Glutamatergic neuron (in vitro differentiated cells): Measurements from ENCODE around the gene SETDB1. TPM values are rescaled to one million over a fixed set of nuclear protein-coding genes. Genes with fewer than 3 reads are reported as not detected.
"Not testable (repeated sequence)": the region's sequence is repeated elsewhere in the genome, so short reads cannot be mapped to it uniquely, and the experiment has no call there.

ENCODE experiments used
- DNase-seq: peaks from one replicate; pipeline ENCODE4 v3.0.0; 2022
- H3K27ac Mint-ChIP-seq: one replicate; pipeline ENCODE4 v1.8.0; 2020; ENCODE audit warnings: mild to moderate bottlenecking, mixed read lengths, inconsistent platforms; ENCODE audit not compliant: unreplicated experiment
- H3K27me3 Mint-ChIP-seq: one replicate; pipeline ENCODE4 v1.8.0; 2020; ENCODE audit warnings: mild to moderate bottlenecking, moderate library complexity, mixed read lengths, inconsistent platforms; ENCODE audit not compliant: unreplicated experiment
- H3K36me3 Mint-ChIP-seq: one replicate; pipeline ENCODE4 v1.8.0; 2020; ENCODE audit warnings: mild to moderate bottlenecking, mixed read lengths, inconsistent platforms; ENCODE audit not compliant: unreplicated experiment
- H3K4me1 Mint-ChIP-seq: one replicate; pipeline ENCODE4 v1.8.0; 2020; ENCODE audit warnings: mild to moderate bottlenecking, low read depth, mixed read lengths, inconsistent platforms; ENCODE audit not compliant: unreplicated experiment
- H3K4me3 Mint-ChIP-seq: one replicate; pipeline ENCODE4 v1.8.0; 2020; ENCODE audit warnings: mild to moderate bottlenecking, mixed read lengths, inconsistent platforms; ENCODE audit not compliant: unreplicated experiment
- H3K9me3 Mint-ChIP-seq: one replicate; pipeline ENCODE4 v1.8.0; 2020; ENCODE audit warnings: mild to moderate bottlenecking, moderate library complexity, mixed read lengths, inconsistent platforms; ENCODE audit not compliant: unreplicated experiment
- long read RNA-seq: library from polyadenylated mRNA; unstranded; transcript quantifications from one replicate; pipeline ENCODE4 v2.0.0, GENCODE V29; 2020; ENCODE audit not compliant: unreplicated experiment
- total RNA-seq: library from RNA; stranded (reverse); fragmentation: NEBNext Ultra II Directional; extraction: Animal tissue kit (Norgen Biotek cat#: 25700); gene quantifications from one replicate; pipeline ENCODE4 v1.2.1, GENCODE V29; 2021; ENCODE audit not compliant: unreplicated experiment
- TF ChIP-seq, protein P1 (sequence below): fragments of 200-600 bp; sonication (generic); IDR thresholded peaks from one replicate; pipeline ENCODE4 v1.5.0; 2021; ENCODE audit not compliant: partially characterized antibody, unreplicated experiment

Gene SETDB1
- total RNA-seq: 57.0 TPM
- long read RNA-seq, partial matches to known transcripts: 3 of 4 reads
- long read RNA-seq, other reads (novel, unspliced or antisense): 1 of 4 reads

- TF ChIP-seq, protein P1, sequence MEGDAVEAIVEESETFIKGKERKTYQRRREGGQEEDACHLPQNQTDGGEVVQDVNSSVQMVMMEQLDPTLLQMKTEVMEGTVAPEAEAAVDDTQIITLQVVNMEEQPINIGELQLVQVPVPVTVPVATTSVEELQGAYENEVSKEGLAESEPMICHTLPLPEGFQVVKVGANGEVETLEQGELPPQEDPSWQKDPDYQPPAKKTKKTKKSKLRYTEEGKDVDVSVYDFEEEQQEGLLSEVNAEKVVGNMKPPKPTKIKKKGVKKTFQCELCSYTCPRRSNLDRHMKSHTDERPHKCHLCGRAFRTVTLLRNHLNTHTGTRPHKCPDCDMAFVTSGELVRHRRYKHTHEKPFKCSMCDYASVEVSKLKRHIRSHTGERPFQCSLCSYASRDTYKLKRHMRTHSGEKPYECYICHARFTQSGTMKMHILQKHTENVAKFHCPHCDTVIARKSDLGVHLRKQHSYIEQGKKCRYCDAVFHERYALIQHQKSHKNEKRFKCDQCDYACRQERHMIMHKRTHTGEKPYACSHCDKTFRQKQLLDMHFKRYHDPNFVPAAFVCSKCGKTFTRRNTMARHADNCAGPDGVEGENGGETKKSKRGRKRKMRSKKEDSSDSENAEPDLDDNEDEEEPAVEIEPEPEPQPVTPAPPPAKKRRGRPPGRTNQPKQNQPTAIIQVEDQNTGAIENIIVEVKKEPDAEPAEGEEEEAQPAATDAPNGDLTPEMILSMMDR: no peak
- Mint-ChIP-seq H3K4me3 (peak within 1 kb of the TSS; percentile 93), H3K27ac (peak within 1 kb of the TSS; percentile 85), H3K27me3 (peaks cover 4% of the 10 kb centered on the region), H3K36me3 (no peaks in the 10 kb centered on the region), H3K9me3 (peaks cover 3% of the 10 kb centered on the region), H3K4me1 (peaks cover 5% of the 10 kb centered on the region)
- peak; percentile 96 for DNase-seq
These were observed at the start of gene SETDB1 for GRCh38 chr1:150926097-150926741. Gene SETDB1 (plus strand): TSS chr1:150926363. CDS start chr1:150927715, 1,352 bp downstream.

GRCh38 chr1:150878931-150879330 lies 47.2 kb upstream of the SETDB1 start:
- DNase-seq, H3K27me3 Mint-ChIP-seq, H3K4me1 Mint-ChIP-seq, H3K4me3 Mint-ChIP-seq, H3K36me3 Mint-ChIP-seq, H3K9me3 Mint-ChIP-seq, H3K27ac Mint-ChIP-seq: not testable (repeated sequence)

- Mint-ChIP-seq H3K4me1 (no peaks in the 10 kb centered on the region), H3K27me3 (no peaks in the 10 kb centered on the region), H3K9me3 (peaks cover 1% of the 10 kb centered on the region), H3K36me3 (no peaks in the 10 kb centered on the region), H3K27ac (no peak overlapping the region), H3K4me3 (no peak overlapping the region)
- DNase-seq: no peak
- TF ChIP-seq, protein P1: no peak
These were observed 44.7 kb upstream of the SETDB1 start for GRCh38 chr1:150881331-150882070.

GRCh38 chr1:150883121-150883520 lies 43.0 kb upstream of the SETDB1 start:
- not testable (repeated sequence) for H3K4me3 Mint-ChIP-seq

DNA sequence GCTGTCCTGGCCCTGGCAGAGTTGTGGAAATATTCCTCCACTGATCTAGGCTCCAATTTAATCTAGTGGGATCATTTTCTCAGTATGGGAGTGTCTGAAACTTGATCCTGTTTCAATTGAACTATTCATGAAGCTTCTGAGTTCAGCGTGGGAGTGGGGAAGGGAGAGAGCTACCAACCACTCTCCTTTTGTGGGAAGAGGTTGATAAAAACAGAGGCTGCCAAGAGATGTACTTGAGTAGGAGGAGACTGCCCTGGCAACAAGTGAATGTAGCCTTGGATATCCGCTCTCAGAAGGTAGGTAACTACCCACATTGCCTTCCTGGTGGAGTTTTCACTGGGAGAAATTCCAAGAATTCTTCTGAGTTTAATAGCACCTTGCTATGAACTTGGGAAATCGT lies 39.1 kb upstream of the SETDB1 start, which contains the start of gene CTXND2:
Gene CTXND2, plus strand, starts transcription at position 119 of the 400 bp plus-strand sequence. CDS start 25,179 bp downstream, outside the sequence.
- H3K4me3 Mint-ChIP-seq: no peak within 1 kb of the TSS
- TF ChIP-seq, protein P1: no peak
- H3K27me3 Mint-ChIP-seq: no peaks in the 10 kb centered on the region
- no peaks in the 10 kb centered on the region for H3K4me1 Mint-ChIP-seq
- H3K27ac Mint-ChIP-seq: no peak within 1 kb of the TSS
- no peak for DNase-seq
- peaks cover 2% of the 10 kb centered on the region for H3K9me3 Mint-ChIP-seq
- no peaks in the 10 kb centered on the region for H3K36me3 Mint-ChIP-seq

More at GRCh38 chr1:150883121-150883520, 43.0 kb upstream of the SETDB1 start:
- not testable (repeated sequence) for H3K36me3 Mint-ChIP-seq, DNase-seq, H3K4me1 Mint-ChIP-seq, H3K27ac Mint-ChIP-seq, H3K9me3 Mint-ChIP-seq, H3K27me3 Mint-ChIP-seq

GRCh38 chr1:150888727-150889126 lies 37.4 kb upstream of the SETDB1 start:
- Mint-ChIP-seq H3K4me1 (no peaks in the 10 kb centered on the region), H3K36me3 (no peaks in the 10 kb centered on the region), H3K9me3 (peaks cover 2% of the 10 kb centered on the region), H3K4me3 (no peak overlapping the region), H3K27me3 (no peaks in the 10 kb centered on the region), H3K27ac (no peak overlapping the region)
- TF ChIP-seq, protein P1: no peak
- no peak for DNase-seq
